SU-DHL-6 (cell line): ENCODE results near the gene LTO1.
"Not testable (repeated sequence)": the region's sequence is repeated elsewhere in the genome, so short reads cannot be mapped to it uniquely, and the experiment has no call there.

ENCODE experiments used
- H2AFZ ChIP-seq: fragments of 200-600 bp; sonication (generic); 2 replicates; pipeline ENCODE4 v1.6.1; 2014; ENCODE audit warnings: low read depth, mild to moderate bottlenecking, moderate library complexity, mixed read lengths, antibody characterized with exemption, low read length; ENCODE audit not compliant: severe bottlenecking
- H3F3A ChIP-seq: fragments of 200-600 bp; shearing (Covaris generic); 2 replicates; pipeline ENCODE4 v1.6.0; 2016; ENCODE audit warnings: antibody characterized with exemption, mild to moderate bottlenecking; ENCODE audit not compliant: insufficient read depth
- H3K27ac ChIP-seq: fragments of 200-600 bp; sonication (generic); 2 replicates; pipeline ENCODE4 v1.5.1; 2016; ENCODE audit warnings: low read depth, mild to moderate bottlenecking, low read length, moderate library complexity, mixed read lengths
- H3K27me3 ChIP-seq: fragments of 200-600 bp; sonication (generic), shearing (Covaris generic); 2 replicates; pipeline ENCODE4 v1.6.0; 2014; ENCODE audit warnings: mild to moderate bottlenecking, low read length
- H3K36me3 ChIP-seq: fragments of 200-600 bp; sonication (generic); 2 replicates; pipeline ENCODE4 v1.6.1; 2014; ENCODE audit warnings: mild to moderate bottlenecking, low read length, mixed read lengths
- H3K4me2 ChIP-seq: fragments of 300-600, 200-600 bp; shearing (Covaris generic), sonication (generic); 2 replicates; pipeline ENCODE4 v1.6.0; 2014; ENCODE audit warnings: low read length, low read depth, mild to moderate bottlenecking; ENCODE audit not compliant: poor library complexity, severe bottlenecking
- H3K4me3 ChIP-seq: fragments of 200-600 bp; sonication (generic); 2 replicates; pipeline ENCODE4 v1.5.1; 2014; ENCODE audit warnings: antibody characterized with exemption, low read length, mild to moderate bottlenecking, mixed read lengths; ENCODE audit not compliant: insufficient read depth, poor library complexity, severe bottlenecking
- H3K79me2 ChIP-seq: fragments of 200-600 bp; sonication (generic); 2 replicates; pipeline ENCODE4 v1.6.1; 2014; ENCODE audit warnings: mild to moderate bottlenecking, low read length, moderate library complexity; ENCODE audit not compliant: insufficient read depth
- H3K9ac ChIP-seq: fragments of 200-600 bp; sonication (generic); 2 replicates; pipeline ENCODE4 v1.7.0; 2014; ENCODE audit warnings: mild to moderate bottlenecking, low read length
- H3K9me2 ChIP-seq: fragments of 200-600 bp; sonication (generic); replicated peaks from 2 replicates; pipeline ENCODE4 v1.6.1; 2014; ENCODE audit warnings: low read length; ENCODE audit not compliant: insufficient read depth
- H3K9me3 ChIP-seq: fragments of 200-600 bp; sonication (generic); 2 replicates; pipeline ENCODE4 v1.6.1; 2014; ENCODE audit warnings: low read length, mixed read lengths; ENCODE audit not compliant: insufficient read depth
- H4K20me1 ChIP-seq: fragments of 200-600 bp; sonication (generic); 2 replicates; pipeline ENCODE4 v1.6.1; 2014; ENCODE audit warnings: low read depth, mild to moderate bottlenecking, antibody characterized with exemption, low read length, moderate library complexity, mixed read lengths
- CTCF ChIP-seq: fragments of 200-600 bp; sonication (generic); IDR thresholded peaks from one replicate; pipeline ENCODE4 v1.5.1; 2017; ENCODE audit warnings: antibody characterized with exemption, mild to moderate bottlenecking, low read length, moderate library complexity; ENCODE audit not compliant: insufficient read depth, poor library complexity, severe bottlenecking
- EZH2phosphoT487 ChIP-seq: fragments of 200-600 bp; sonication (generic), shearing (Covaris generic); conservative IDR thresholded peaks from 2 replicates; pipeline ENCODE4 v1.6.1; 2018; ENCODE audit warnings: mild to moderate bottlenecking, antibody characterized with exemption, low read length, moderate library complexity, mixed read lengths

Gene LTO1

GRCh38 chr11:69696749-69697468 is 21.8 kb upstream of the LTO1 start:
- no peak overlapping the region for H2AFZ ChIP-seq
- H3K27ac ChIP-seq, result no peak overlapping the region
- no peak overlapping the region for H3K4me2 ChIP-seq
- H4K20me1 ChIP-seq, result no peaks in the 10 kb centered on the region
- no peaks in the 10 kb centered on the region for H3K27me3 ChIP-seq
- H3K36me3 ChIP-seq, result no peaks in the 10 kb centered on the region
- no peak overlapping the region for H3K4me3 ChIP-seq
- no peaks in the 10 kb centered on the region for H3K79me2 ChIP-seq
- H3K9me3 ChIP-seq, result no peaks in the 10 kb centered on the region
- H3F3A ChIP-seq, result no peaks in the 10 kb centered on the region
- no peak overlapping the region for H3K9ac ChIP-seq
- TF ChIP-seq CTCF, result no peak
- H3K9me2 ChIP-seq, result no peaks in the 10 kb centered on the region

- not testable (repeated sequence) for H3K4me2 ChIP-seq, H3K9me2 ChIP-seq, H3K27me3 ChIP-seq, H3F3A ChIP-seq, H2AFZ ChIP-seq, H3K36me3 ChIP-seq, H3K27ac ChIP-seq, H4K20me1 ChIP-seq, H3K4me3 ChIP-seq, H3K79me2 ChIP-seq, H3K9me3 ChIP-seq, H3K9ac ChIP-seq
Measured at GRCh38 chr11:69695995-69696394, 20.8 kb upstream of the LTO1 start.

GRCh38 chr11:69695581-69695980 is 20.4 kb upstream of the LTO1 start:
- Histone ChIP-seq H3K79me2 (no peaks in the 10 kb centered on the region), H3K9ac (no peak overlapping the region), H3K9me3 (no peaks in the 10 kb centered on the region), H3K4me3 (no peak overlapping the region), H3K36me3 (no peaks in the 10 kb centered on the region), H3K9me2 (no peaks in the 10 kb centered on the region), H3F3A (no peaks in the 10 kb centered on the region), H2AFZ (no peak overlapping the region), H3K27ac (no peak overlapping the region), H3K27me3 (no peaks in the 10 kb centered on the region), H3K4me2 (no peak overlapping the region), H4K20me1 (no peaks in the 10 kb centered on the region)
- no peak for TF ChIP-seq CTCF
- TF ChIP-seq EZH2phosphoT487, result no peak

GRCh38 chr11:69694781-69695180 is 19.6 kb upstream of the LTO1 start:
- Histone ChIP-seq H3K27ac (no peak overlapping the region), H4K20me1 (no peaks in the 10 kb centered on the region), H3K36me3 (no peaks in the 10 kb centered on the region), H3K4me3 (no peak overlapping the region), H3K9me3 (no peaks in the 10 kb centered on the region), H3K4me2 (no peak overlapping the region), H3K9me2 (no peaks in the 10 kb centered on the region), H2AFZ (no peak overlapping the region), H3K79me2 (no peaks in the 10 kb centered on the region), H3K9ac (no peak overlapping the region), H3F3A (no peaks in the 10 kb centered on the region), H3K27me3 (no peaks in the 10 kb centered on the region)
- no peak for TF ChIP-seq EZH2phosphoT487
- TF ChIP-seq CTCF, result no peak
